Upper lobe of left lung (tissue), 6 donors: ENCODE measurements around the gene OSTF1. TPM values are rescaled to one million over a fixed set of nuclear protein-coding genes. Genes with fewer than 3 reads are reported as not detected.

Experiments
- ATAC-seq, 2 donors: fragments of 200-7000 bp; cut with Tn5 transposase; one replicate each; pipeline ENCODE4 v1.9.1; 2022; ENCODE audit warnings: mild to moderate bottlenecking in 2 of 2, moderate library complexity in 2 of 2; ENCODE audit not compliant: low FRiP score in 2 of 2
- DNase-seq, 2 donors: peaks; one replicate each; pipeline ENCODE4 v3.0.0-alpha.2; 2019 to 2020
- H3K27ac ChIP-seq, 4 donors: fragments of 200-600 bp; sonication (generic); one replicate each; pipeline ENCODE4 v1.5.1; 2016 to 2019
- H3K27me3 ChIP-seq, 4 donors: fragments of 200-600 bp; sonication (generic); one replicate each; pipeline ENCODE4 v1.5.1; 2017 to 2019
- H3K36me3 ChIP-seq, 4 donors: fragments of 200-600 bp; sonication (generic); one replicate each; pipeline ENCODE4 v1.5.1; 2016 to 2019
- H3K4me1 ChIP-seq, 4 donors: fragments of 200-600 bp; sonication (generic); one replicate each; pipeline ENCODE4 v1.5.1; 2018 to 2019
- H3K4me3 ChIP-seq, 4 donors: fragments of 200-600 bp; sonication (generic); one replicate each; pipeline ENCODE4 v1.5.1; 2017 to 2019; ENCODE audit warnings: mild to moderate bottlenecking in 2 of 4, moderate library complexity in 1 of 4
- H3K9me3 ChIP-seq, 4 donors: fragments of 200-600 bp; sonication (generic); one replicate each; pipeline ENCODE4 v1.5.1; 2018 to 2019
- EP300 ChIP-seq, 4 donors: sonication (generic); formaldehyde crosslinking; IDR thresholded peaks; one replicate each; pipeline ENCODE4 v1.5.1; 2017; ENCODE audit warnings: antibody characterized with exemption in 4 of 4, control low read depth in 2 of 4
- POLR2A ChIP-seq, 4 donors: fragments of 450-650 bp; IDR thresholded peaks; one replicate each; pipeline ENCODE4 v1.5.1; 2016 to 2017; ENCODE audit warnings: antibody characterized with exemption in 4 of 4, mild to moderate bottlenecking in 2 of 4
- POLR2AphosphoS5 ChIP-seq, 2 donors: sonication (generic); formaldehyde crosslinking; IDR thresholded peaks; one replicate each; pipeline ENCODE4 v1.5.1; 2017; ENCODE audit warnings: antibody characterized with exemption in 2 of 2
- WGBS, 2 donors: methylation state at CpG; one replicate each; pipeline ENCODE4 v1.1.5; 2017 to 2018; 5-methylcytosine and 5-hydroxymethylcytosine counted together
- total RNA-seq, 6 donors: library from RNA; depleted of rRNA in 4 of 6; stranded (reverse); fragments of >200 nt in 4 of 6; gene quantifications; one replicate each; pipeline versions ENCODE4 v1.1.0 to v1.2.1, GENCODE V29; 2016 to 2021
- TF ChIP-seq, protein P1 (sequence below), 6 experiments: fragments of 450-650 bp in 4 of 6; fragments of 200-600 bp in 2 of 6; sonication (generic) in 2 of 6; IDR thresholded peaks; one replicate each; pipeline ENCODE4 v1.5.1; 2016 to 2019; ENCODE audit warnings: antibody characterized with exemption in 6 of 6
- donor health status: DM: no; HTN: no; CAD: no; lungs with moderate emphysema.
- donor health status: DM: no; HTN: yes; CAD: no; lungs with severe emphysema.

OSTF1 gene
- total RNA-seq, 6 donors from 2014 or later = 17.8 to 84.9 (median 48.9) TPM

DNA sequence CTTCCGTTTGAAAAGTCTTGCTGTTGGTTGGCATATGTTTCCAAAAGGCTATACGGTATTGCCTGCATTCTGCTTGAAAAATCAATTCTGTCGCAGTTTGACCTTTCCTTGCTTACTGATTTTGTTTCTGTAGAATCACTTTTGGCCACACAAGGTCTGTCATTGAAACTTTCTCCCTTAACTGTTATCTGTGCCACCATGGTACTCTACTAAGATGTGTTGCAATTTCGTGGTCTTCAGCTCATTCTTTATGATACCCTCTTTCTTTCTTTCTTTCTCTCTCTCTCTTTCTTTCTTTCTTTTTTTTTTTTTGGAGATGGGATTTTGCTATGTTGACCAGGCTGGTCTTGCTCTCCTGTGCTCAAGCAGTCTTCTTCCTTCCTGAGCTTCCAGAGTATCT, 4.5 kb downstream of the OSTF1 start:
- no peak for ATAC-seq
- TF ChIP-seq POLR2A (IDR thresholded peaks at IDR 0.05) = no peak
- no peak for TF ChIP-seq POLR2AphosphoS5 (IDR thresholded peaks at IDR 0.05)
- no peak for TF ChIP-seq EP300 (IDR thresholded peaks at IDR 0.05)
- TF ChIP-seq, protein P1, sequence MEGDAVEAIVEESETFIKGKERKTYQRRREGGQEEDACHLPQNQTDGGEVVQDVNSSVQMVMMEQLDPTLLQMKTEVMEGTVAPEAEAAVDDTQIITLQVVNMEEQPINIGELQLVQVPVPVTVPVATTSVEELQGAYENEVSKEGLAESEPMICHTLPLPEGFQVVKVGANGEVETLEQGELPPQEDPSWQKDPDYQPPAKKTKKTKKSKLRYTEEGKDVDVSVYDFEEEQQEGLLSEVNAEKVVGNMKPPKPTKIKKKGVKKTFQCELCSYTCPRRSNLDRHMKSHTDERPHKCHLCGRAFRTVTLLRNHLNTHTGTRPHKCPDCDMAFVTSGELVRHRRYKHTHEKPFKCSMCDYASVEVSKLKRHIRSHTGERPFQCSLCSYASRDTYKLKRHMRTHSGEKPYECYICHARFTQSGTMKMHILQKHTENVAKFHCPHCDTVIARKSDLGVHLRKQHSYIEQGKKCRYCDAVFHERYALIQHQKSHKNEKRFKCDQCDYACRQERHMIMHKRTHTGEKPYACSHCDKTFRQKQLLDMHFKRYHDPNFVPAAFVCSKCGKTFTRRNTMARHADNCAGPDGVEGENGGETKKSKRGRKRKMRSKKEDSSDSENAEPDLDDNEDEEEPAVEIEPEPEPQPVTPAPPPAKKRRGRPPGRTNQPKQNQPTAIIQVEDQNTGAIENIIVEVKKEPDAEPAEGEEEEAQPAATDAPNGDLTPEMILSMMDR (IDR thresholded peaks at IDR 0.05) = no peak
- WGBS, 2 donors = 78 to 83% methylated on average over 4 of the region's 4 CpGs

DNA sequence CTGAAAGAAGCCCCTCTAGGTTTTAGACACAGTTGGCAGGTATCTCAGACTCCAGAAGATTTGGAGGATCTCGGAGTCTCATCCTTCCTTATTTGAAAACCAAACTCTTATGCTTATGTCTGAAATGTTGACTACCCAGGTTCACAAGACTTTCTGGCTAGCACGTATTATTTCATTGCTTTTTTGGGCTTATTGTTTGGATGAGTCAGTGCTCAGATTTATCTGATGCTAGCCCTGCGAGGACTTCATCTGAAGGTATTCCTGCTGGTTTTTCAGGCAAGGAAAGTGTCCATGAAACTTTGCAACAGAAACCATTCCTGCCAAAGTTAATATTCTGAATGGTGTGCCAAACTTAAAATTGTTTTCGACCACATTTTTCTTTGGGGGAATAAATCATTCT, 8.5 kb downstream of the OSTF1 start:
- no peaks in the 10 kb centered on the region for H3K9me3 ChIP-seq
- no peak for TF ChIP-seq POLR2A (IDR thresholded peaks at IDR 0.05)
- TF ChIP-seq POLR2AphosphoS5 (IDR thresholded peaks at IDR 0.05) = no peak
- TF ChIP-seq, protein P1 (IDR thresholded peaks at IDR 0.05) = no peak
- TF ChIP-seq EP300 (IDR thresholded peaks at IDR 0.05) = no peak
- H3K27ac ChIP-seq = peak overlapping the region in 1 of 4 donors; percentile 18
- no peak for ATAC-seq
- 64 to 85% methylated on average over 4 of the region's 4 CpGs for WGBS, 2 donors
- no peaks in the 10 kb centered on the region for H3K36me3 ChIP-seq
- no peaks in the 10 kb centered on the region for H3K27me3 ChIP-seq
- H3K4me3 ChIP-seq = no peak overlapping the region
- peaks cover 47 to 83% (median 65%) of the 10 kb centered on the region in 4 donors for H3K4me1 ChIP-seq
- no peak for DNase-seq

More for the DNA sequence above, 4.5 kb downstream of the OSTF1 start:
- H3K27ac ChIP-seq = no peak overlapping the region
- peaks cover 50 to 75% (median 59%) of the 10 kb centered on the region in 4 donors for H3K4me1 ChIP-seq
- no peaks in the 10 kb centered on the region for H3K36me3 ChIP-seq
- no peaks in the 10 kb centered on the region for H3K9me3 ChIP-seq
- no peaks in the 10 kb centered on the region for H3K27me3 ChIP-seq
- no peak for DNase-seq
- no peak overlapping the region for H3K4me3 ChIP-seq

DNA sequence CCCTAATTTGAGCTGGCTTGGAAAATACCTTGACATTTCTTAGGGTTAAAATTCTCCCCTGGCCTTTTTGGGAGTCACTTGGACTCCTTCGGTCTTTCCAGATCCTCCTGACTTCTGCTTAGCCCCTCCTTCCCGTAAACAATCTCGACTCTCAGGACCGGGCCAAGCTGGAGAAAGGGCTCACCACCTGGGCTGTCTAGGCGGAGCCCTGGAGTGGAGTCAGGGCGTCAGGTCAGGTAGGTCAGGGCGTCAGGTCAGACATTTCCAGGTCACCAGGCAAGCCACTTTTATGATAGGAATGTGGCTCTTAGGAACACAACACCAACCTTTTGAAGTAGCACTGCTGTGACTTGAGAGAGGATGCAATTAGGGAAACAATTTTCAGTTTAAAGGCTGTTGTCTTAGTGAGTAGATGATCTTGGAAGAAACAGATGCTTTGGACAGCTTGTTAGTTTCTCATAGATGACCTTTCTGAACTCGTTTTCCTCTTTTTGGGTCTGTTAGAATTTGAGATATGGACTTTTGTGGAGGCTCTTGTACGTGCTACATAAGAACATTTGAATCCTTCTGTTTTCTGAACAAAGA, 12.8 kb downstream of the OSTF1 start:
- peaks cover 26 to 68% (median 52%) of the 10 kb centered on the region in 4 donors for H3K4me1 ChIP-seq

DNA sequence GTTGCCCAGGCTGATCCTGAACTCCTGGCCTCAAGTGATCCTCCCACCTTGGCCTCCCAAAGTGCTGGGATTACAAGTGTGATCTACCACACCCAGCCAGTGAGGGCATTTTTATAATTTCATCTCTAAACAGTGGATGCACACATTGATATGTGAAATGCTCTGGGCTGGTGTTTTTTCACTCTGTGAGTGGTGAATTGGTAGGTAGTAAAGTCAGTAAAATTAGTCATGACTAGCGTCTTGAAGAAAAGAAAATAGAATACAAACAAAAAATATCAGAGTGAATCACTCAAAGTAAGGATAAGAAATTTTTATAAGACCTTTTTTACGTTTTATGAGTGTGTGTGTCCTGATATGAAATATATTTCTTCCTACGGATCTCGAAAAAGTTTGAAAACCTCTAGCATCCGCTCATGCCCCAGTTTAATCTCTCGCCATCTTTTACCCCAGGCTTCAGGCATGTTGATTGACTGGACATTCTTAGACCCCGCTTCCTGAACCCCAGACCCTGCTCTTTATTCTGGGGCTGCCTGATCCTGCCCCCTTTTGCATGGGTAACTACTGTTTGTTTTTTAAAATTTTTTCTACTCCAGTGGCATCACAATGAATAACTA, 14.0 kb downstream of the OSTF1 start:
- no peak for ATAC-seq
- Histone ChIP-seq H3K27me3 (no peaks in the 10 kb centered on the region), H3K27ac (peak overlapping the region in 3 of 4 donors; percentile 41 to 48 (median 46)), H3K9me3 (no peaks in the 10 kb centered on the region), H3K4me1 (peaks cover 30 to 64% (median 54%) of the 10 kb centered on the region in 4 donors), H3K4me3 (no peak overlapping the region), H3K36me3 (no peaks in the 10 kb centered on the region)
- WGBS, 2 donors = 91 to 94% methylated on average over 7 of the region's 7 CpGs
- TF ChIP-seq POLR2AphosphoS5 (IDR thresholded peaks at IDR 0.05) (no peak), EP300 (IDR thresholded peaks at IDR 0.05) (no peak), POLR2A (IDR thresholded peaks at IDR 0.05) (no peak)
- TF ChIP-seq, protein P1 (IDR thresholded peaks at IDR 0.05) = no peak
- DNase-seq = no peak

More for the DNA sequence above, 12.8 kb downstream of the OSTF1 start:
- peak in 1 of 2 donors; percentile 16 for TF ChIP-seq POLR2AphosphoS5 (IDR thresholded peaks at IDR 0.05)
- TF ChIP-seq, protein P1 (IDR thresholded peaks at IDR 0.05) = no peak
- ATAC-seq (peak; percentile 60 to 81), DNase-seq (peak in 1 of 2 donors; percentile 78)
- 51 to 52% methylated on average over 9 of the region's 9 CpGs for WGBS, 2 donors
- no peaks in the 10 kb centered on the region for H3K9me3 ChIP-seq
- no peaks in the 10 kb centered on the region for H3K27me3 ChIP-seq
- peak overlapping the region; percentile 36 to 52 (median 44) for H3K27ac ChIP-seq
- no peak overlapping the region for H3K4me3 ChIP-seq
- H3K36me3 ChIP-seq = no peaks in the 10 kb centered on the region
